ENCODE measurements around the gene ABL1.

Gene ABL1

GRCh38 chr9:130873966-130874365 lies 38.9 kb downstream of the ABL1 start:
- DNase-seq: no peak

GRCh38 chr9:130874783-130875182 lies 39.7 kb downstream of the ABL1 start:
- DNase-seq: no peak

- no peak for DNase-seq
Observed at GRCh38 chr9:130877300-130877699, 42.2 kb downstream of the ABL1 start.

- no peak for DNase-seq
Observed at GRCh38 chr9:130878295-130878694, 43.2 kb downstream of the ABL1 start.

- no peak for DNase-seq
Observed at GRCh38 chr9:130879863-130880411, 44.9 kb downstream of the ABL1 start.

- no peak for DNase-seq
Observed at GRCh38 chr9:130880599-130881220, 45.7 kb downstream of the ABL1 start.

- no peak for DNase-seq
Observed at GRCh38 chr9:130881516-130881915, 46.5 kb downstream of the ABL1 start.

GRCh38 chr9:130882696-130883225 lies 47.7 kb downstream of the ABL1 start:
- DNase-seq: no peak

GRCh38 chr9:130883479-130883878 lies 48.4 kb downstream of the ABL1 start:
- DNase-seq: no peak

GRCh38 chr9:130884111-130884531 lies 49.1 kb downstream of the ABL1 start:
- no peak for DNase-seq

- DNase-seq: peak in 1 of 2 donors; percentile 19
Observed at GRCh38 chr9:130884542-130885483, 49.8 kb downstream of the ABL1 start.

- DNase-seq: no peak
Observed at GRCh38 chr9:130885484-130886375, 50.7 kb downstream of the ABL1 start.

- DNase-seq: no peak
Observed at GRCh38 chr9:130886981-130887380, 51.9 kb downstream of the ABL1 start.

GRCh38 chr9:130887494-130888144 lies 52.6 kb downstream of the ABL1 start:
- no peak for DNase-seq

GRCh38 chr9:130888146-130888885 lies 53.3 kb downstream of the ABL1 start:
- no peak for DNase-seq

GRCh38 chr9:130890124-130890523 lies 55.1 kb downstream of the ABL1 start:
- DNase-seq: no peak

GRCh38 chr9:130890870-130891687 lies 56.0 kb downstream of the ABL1 start:
- no peak for DNase-seq

- peak; percentile 28 to 34 for DNase-seq
Observed at GRCh38 chr9:130891688-130892476, 56.8 kb downstream of the ABL1 start.
